IPS-18a (cell line): Measurements from ENCODE around the gene CMTR2.
"Not testable (repeated sequence)": the region's sequence is repeated elsewhere in the genome, so short reads cannot be mapped to it uniquely, and the experiment has no call there.

Experiments
- H3K27ac ChIP-seq: one replicate; pipeline ENCODE4 v1.5.1; 2013; ENCODE audit warnings: low read length
- H3K27me3 ChIP-seq: one replicate; pipeline ENCODE4 v1.6.1; 2013; ENCODE audit warnings: mild to moderate bottlenecking, low read length; ENCODE audit not compliant: control insufficient read depth, insufficient read depth
- H3K36me3 ChIP-seq: one replicate; pipeline ENCODE4 v1.6.1; 2013; ENCODE audit warnings: low read depth, low read length; ENCODE audit not compliant: control insufficient read depth
- H3K4me1 ChIP-seq: one replicate; pipeline ENCODE4 v1.6.1; 2013; ENCODE audit warnings: low read depth, low read length; ENCODE audit not compliant: control insufficient read depth
- H3K4me3 ChIP-seq: one replicate; pipeline ENCODE4 v1.5.1; 2013; ENCODE audit warnings: low read length
- H3K9ac ChIP-seq: one replicate; pipeline ENCODE4 v1.6.1; 2013; ENCODE audit warnings: mild to moderate bottlenecking, low read length, moderate library complexity
- H3K9me3 ChIP-seq: one replicate; pipeline ENCODE4 v1.6.1; 2013; ENCODE audit warnings: low read depth, low read length; ENCODE audit not compliant: control insufficient read depth

The CMTR2 gene

DNA sequence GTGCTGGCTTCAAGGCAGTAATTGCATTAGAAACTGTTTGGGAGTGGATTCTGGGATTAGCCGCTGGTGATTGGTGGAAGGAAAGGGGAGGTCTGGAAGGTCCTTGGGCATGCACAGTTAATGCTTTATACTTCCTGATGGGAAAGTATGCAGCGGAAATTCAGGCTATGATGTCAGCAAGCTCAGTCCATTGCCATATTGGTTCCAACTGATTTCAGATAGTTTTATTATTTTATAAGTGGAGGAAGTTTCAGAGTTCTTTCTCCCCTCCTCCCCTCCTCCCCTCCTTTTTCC lies 8.1 kb upstream of the CMTR2 start:
- H3K27ac ChIP-seq, result no peak overlapping the region
- no peaks in the 10 kb centered on the region for H3K27me3 ChIP-seq
- H3K36me3 ChIP-seq, result no peaks in the 10 kb centered on the region
- no peak overlapping the region for H3K9ac ChIP-seq
- no peak overlapping the region for H3K4me3 ChIP-seq
- no peaks in the 10 kb centered on the region for H3K4me1 ChIP-seq
- no peaks in the 10 kb centered on the region for H3K9me3 ChIP-seq

DNA sequence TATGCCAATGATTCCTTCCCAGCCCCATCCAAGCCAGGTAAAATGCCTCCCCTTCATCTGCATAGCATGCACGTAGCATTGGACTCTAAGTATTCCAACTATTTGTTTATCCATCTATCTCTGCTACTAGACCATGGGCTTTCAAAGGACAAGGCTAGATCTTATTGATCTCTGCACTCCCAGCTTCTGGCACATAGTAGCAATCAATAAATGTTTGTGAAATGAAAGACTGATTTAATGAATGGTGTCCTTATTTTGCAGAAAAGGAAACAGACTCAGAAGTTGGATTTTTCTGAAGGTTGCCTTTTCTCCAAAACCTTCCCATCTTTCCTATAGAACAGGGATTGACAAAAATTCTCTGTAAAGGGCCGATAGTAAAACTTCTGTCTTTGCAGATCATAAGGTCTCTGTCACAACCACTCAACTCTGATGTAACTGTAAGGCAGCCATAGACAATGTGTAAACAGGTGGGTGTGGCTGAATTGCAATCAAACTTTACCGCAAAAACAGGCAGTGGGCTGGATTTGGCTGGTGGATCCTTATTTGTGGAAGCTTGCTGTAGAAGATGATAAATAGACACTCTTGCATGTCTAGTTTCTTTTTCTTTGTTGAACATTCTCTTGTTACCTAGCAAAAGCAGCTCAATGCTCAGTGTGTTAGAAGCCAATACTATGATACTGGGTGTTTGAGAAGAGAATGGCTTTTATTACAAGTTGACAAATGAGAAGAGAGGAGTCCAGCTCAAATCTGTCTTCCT lies 7.6 kb upstream of the CMTR2 start:
- H3K4me1 ChIP-seq, result no peaks in the 10 kb centered on the region
- no peak overlapping the region for H3K9ac ChIP-seq
- no peak overlapping the region for H3K4me3 ChIP-seq
- no peaks in the 10 kb centered on the region for H3K9me3 ChIP-seq
- no peak overlapping the region for H3K27ac ChIP-seq
- H3K27me3 ChIP-seq, result no peaks in the 10 kb centered on the region
- no peaks in the 10 kb centered on the region for H3K36me3 ChIP-seq

DNA sequence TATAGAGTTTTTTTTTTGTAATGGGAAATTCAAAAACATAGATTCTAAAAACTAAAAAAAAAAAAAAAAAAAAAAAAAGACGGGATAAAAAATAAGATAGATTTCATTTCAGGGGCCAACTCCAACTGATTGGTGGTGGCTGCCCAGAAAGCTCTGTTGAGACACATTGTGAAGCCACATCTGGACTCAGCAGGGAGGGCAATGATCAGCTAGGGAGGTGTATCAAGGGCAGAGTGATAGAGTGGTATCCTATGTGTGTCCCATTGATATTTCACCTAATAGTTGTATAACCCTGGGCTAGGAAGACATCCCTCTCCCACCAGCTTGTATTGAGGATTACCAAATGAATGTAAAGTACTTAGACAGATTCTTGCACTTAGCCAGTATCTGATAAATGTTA lies 6.7 kb upstream of the CMTR2 start:
- Histone ChIP-seq H3K36me3 (no peaks in the 10 kb centered on the region), H3K27ac (no peak overlapping the region), H3K4me3 (no peak overlapping the region), H3K9ac (no peak overlapping the region), H3K9me3 (no peaks in the 10 kb centered on the region), H3K4me1 (no peaks in the 10 kb centered on the region), H3K27me3 (no peaks in the 10 kb centered on the region)

DNA sequence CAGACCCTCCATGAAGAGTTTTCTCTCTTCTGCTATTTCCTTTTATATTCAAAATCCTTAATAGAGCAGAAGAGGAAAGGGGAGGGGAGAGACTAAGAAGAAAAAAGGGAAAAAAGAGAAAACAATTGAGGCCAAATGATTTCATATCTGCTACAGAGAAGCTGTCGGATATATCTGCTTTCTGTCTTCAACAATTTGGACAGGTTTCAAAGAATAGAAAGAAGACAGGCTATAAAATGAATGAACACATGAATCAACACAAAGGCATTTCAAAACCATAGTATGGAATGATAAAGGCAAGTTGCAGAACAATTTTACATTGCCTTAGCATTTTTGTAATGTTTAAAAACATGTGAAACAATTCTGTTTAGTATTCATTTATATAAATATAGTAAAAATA lies 4.7 kb upstream of the CMTR2 start:
- H3K36me3 ChIP-seq, result no peaks in the 10 kb centered on the region
- no peak overlapping the region for H3K27ac ChIP-seq
- H3K4me3 ChIP-seq, result no peak overlapping the region
- H3K9ac ChIP-seq, result no peak overlapping the region
- H3K27me3 ChIP-seq, result no peaks in the 10 kb centered on the region
- no peaks in the 10 kb centered on the region for H3K9me3 ChIP-seq
- peaks cover 4% of the 10 kb centered on the region for H3K4me1 ChIP-seq

DNA sequence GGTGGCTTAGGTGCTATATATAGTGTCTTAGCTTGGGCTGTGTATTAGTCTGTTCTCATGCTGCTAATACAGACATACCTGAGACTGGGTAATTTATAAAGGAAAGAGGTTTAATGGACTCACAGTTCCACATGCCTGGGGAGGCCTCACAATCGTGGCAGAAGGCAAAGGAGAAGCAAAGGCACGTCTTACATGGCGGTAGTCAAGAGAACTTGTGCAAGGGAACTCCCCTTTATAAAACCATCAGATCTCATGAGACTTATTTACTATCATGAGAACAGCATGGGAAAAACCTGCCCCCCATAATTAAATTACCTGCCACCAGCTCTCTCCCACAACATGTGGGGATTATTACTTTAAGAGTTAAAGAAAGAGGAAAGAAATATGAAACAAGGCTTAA lies 2.9 kb upstream of the CMTR2 start:
- H3K36me3 ChIP-seq, H3K27me3 ChIP-seq, H3K4me3 ChIP-seq, H3K9me3 ChIP-seq, H3K9ac ChIP-seq, H3K27ac ChIP-seq: not testable (repeated sequence)
- H3K4me1 ChIP-seq, result peaks cover 15% of the 10 kb centered on the region

DNA sequence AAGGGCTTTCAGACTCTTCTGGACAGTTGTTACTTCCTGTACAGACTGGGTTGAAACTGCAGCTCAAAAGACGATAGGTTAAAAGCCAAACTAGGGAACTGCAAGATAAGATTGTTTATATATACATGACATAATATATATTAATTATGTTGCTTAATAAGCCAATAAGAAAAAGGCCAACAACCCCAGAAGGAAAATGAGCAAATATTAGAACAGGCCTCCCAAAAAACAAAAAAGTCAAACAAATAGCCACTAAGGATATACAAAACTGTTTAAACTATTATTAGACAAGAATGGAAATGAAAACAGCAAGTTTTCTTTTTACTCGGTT lies 495 bp upstream of the CMTR2 start:
- Histone ChIP-seq H3K9me3 (no peaks in the 10 kb centered on the region), H3K27me3 (no peaks in the 10 kb centered on the region), H3K4me1 (peaks cover 15% of the 10 kb centered on the region), H3K9ac (no peak overlapping the region), H3K4me3 (peak overlapping the region; percentile 77), H3K36me3 (peaks cover 18% of the 10 kb centered on the region), H3K27ac (no peak overlapping the region)

DNA sequence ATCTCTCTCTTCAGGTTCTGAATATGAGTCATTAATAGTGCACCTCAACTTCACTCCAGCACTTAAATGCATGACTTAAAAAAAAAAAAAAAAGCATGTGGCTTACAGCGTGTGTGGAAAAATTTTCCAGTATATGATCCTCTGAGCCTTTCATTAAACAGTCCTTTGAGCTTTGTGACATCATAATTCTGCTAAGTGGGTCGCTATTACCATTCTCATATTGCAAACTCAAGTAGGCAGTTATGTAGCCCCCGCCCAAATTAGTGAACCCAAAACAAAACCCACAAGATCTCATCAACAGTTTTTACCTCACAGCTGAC lies 672 bp downstream of the CMTR2 start:
- H3K27me3 ChIP-seq, result no peaks in the 10 kb centered on the region
- H3K4me3 ChIP-seq, result peak overlapping the region; percentile 77
- peak overlapping the region; percentile 80 for H3K9ac ChIP-seq
- H3K9me3 ChIP-seq, result no peaks in the 10 kb centered on the region
- H3K4me1 ChIP-seq, result peaks cover 15% of the 10 kb centered on the region
- peaks cover 27% of the 10 kb centered on the region for H3K36me3 ChIP-seq
- peak overlapping the region; percentile 81 for H3K27ac ChIP-seq

DNA sequence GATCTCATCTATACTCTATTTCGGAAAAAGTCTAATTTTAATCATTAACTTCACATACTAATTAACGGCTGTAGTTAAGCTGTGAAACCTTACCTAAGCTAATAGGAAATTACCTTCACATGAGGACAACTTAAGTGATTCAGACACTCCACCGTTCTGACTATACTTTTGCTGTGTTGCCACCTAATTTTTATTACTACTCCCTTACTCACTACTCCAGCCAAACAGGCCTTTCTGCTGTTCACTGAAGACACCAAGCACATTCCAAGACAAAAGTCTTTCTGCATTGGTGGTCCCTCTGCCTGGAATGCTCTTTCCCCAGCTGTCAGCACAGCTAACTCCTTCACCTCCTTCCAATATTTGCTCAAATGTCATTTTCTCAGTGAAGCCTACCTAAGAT lies 1.3 kb downstream of the CMTR2 start:
- Histone ChIP-seq H3K27ac (no peak overlapping the region), H3K36me3 (peaks cover 29% of the 10 kb centered on the region), H3K4me1 (peaks cover 15% of the 10 kb centered on the region), H3K27me3 (no peaks in the 10 kb centered on the region), H3K9ac (no peak overlapping the region), H3K4me3 (peak overlapping the region; percentile 77), H3K9me3 (no peaks in the 10 kb centered on the region)

DNA sequence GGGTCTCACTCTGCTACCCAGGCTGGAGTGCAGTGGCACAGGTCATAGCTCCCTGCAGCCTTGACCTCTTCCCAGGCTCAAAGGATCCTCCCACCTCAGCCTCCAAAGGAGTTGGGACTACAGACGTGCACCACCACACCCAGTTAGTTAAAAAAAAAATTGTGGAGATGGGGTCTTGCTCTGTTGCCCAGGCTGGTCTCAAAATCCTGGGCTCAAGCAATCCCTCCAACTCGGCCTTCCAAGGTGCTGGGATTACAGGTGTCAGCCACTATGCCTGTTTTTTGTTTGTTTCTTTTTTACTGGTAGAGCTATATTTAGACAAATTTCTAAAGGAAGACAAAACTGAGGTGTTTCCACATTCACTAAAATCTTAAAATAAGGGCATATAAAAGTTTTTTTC lies 1.7 kb downstream of the CMTR2 start:
- Histone ChIP-seq H3K4me1 (peaks cover 15% of the 10 kb centered on the region), H3K27ac (no peak overlapping the region), H3K9me3 (no peaks in the 10 kb centered on the region), H3K36me3 (peaks cover 29% of the 10 kb centered on the region), H3K9ac (no peak overlapping the region), H3K27me3 (no peaks in the 10 kb centered on the region), H3K4me3 (no peak overlapping the region)

DNA sequence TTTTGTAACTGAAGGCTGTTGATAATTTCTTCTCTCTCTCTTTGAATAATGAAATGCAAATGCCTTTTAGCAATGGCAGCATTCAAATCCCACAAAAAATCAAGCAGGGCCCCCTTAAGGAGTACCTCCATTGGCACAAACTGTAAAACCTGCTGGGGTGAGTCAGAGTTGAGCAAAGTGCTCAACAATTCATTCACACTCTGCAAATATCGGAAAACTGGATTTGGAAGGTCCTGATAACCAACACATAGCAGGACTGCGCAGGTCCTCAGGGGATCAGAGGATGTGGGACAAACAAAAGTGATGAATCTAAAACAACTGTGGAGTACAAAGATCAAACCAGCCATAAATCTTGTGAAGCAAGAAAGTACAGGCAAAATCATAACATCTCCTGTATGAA lies 5.6 kb downstream of the CMTR2 start:
- no peak overlapping the region for H3K9ac ChIP-seq
- peaks cover 10% of the 10 kb centered on the region for H3K4me1 ChIP-seq
- H3K4me3 ChIP-seq, result no peak overlapping the region
- H3K36me3 ChIP-seq, result peaks cover 29% of the 10 kb centered on the region
- H3K27me3 ChIP-seq, result no peaks in the 10 kb centered on the region
- no peak overlapping the region for H3K27ac ChIP-seq
- H3K9me3 ChIP-seq, result no peaks in the 10 kb centered on the region

DNA sequence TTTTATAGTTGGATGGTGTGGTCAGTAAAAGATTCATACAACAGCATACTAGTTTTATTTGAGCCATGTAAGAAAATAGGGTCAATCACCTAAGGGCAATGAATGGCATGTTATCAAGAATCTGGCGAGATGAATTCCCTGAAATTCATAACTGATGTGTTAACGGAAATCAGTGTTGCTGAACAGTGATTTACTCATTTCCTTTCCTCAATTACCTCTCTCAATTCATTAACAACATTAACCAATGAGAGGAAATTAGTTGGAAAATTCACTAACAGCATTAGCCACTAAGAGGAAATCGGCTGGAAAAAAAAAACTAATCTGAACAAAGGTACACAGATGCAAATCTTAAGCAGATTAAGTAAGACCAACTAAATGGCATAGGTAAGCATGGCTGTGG lies 6.3 kb downstream of the CMTR2 start:
- no peaks in the 10 kb centered on the region for H3K27me3 ChIP-seq

DNA sequence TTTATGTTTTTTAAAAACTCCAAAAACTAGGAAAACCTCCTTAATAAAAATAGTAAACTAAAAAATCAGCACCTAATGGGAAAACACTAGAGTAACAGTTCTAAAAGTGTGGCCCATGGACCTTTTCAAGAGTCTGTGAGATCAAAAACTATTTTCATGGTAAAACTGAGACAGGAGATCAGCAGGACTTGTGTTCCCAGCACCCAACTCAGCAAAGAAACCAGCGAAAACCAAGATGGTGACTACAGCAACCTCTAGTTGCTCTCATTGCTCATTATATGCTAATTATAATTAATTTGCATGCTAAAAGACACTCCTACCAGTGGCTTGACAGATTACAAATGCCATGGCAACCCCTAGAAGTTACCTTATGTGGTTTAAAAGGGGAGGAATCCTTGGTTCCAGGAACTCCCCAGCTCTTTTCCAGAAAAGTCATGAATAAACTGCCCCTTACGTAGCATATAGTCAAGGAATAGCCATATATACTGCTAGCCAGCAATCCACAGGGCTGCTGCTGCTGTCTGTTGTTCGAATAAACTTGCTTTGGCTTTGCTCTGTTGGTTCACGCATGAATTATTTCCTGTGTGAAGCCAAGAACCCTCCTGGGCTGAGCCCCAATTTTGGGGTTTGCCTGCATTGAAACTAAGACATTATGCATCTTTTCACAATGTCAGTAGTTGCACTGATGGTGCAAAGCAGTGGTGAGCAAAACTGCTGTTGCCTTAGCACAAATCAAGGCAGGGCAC lies 12.4 kb downstream of the CMTR2 start:
- Histone ChIP-seq H3K27me3 (no peaks in the 10 kb centered on the region), H3K4me3 (no peak overlapping the region), H3K27ac (no peak overlapping the region), H3K36me3 (no peaks in the 10 kb centered on the region), H3K9me3 (peaks cover 12% of the 10 kb centered on the region), H3K4me1 (no peaks in the 10 kb centered on the region), H3K9ac (no peak overlapping the region)

More for the DNA sequence above, 6.3 kb downstream of the CMTR2 start:
- no peak overlapping the region for H3K4me3 ChIP-seq
- H3K9me3 ChIP-seq, result no peaks in the 10 kb centered on the region
- peaks cover 29% of the 10 kb centered on the region for H3K36me3 ChIP-seq
- no peak overlapping the region for H3K27ac ChIP-seq
- H3K4me1 ChIP-seq, result peaks cover 3% of the 10 kb centered on the region
- no peak overlapping the region for H3K9ac ChIP-seq
